NCI-H2171 treated with DMSO at 0.1 percent for 48 hours (cell line): ENCODE data around the gene THAP5.

Source experiments
- DNase-seq: peaks from one replicate; lab custom pipeline; 2025; lab: John Stamatoyannopoulos, UW

THAP5 gene

DNA sequence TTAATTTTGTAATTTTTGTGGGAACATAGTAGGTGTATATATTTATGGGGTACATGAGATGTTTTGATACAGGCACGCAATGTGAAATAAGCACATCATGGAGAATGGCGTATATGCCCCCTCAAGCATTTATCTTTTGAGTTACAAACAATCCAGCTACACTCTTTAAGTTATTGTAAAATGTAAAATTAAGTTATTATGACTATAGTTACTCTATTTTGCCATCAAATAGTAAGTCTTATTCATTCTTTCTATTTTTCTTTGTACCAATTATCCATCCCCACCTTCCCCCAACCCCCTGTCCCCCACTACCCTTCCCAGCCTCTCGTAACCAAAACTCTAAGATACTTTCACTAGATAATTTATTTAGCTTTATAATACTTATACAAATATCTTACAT is 35.8 kb downstream of the THAP5 start:
- DNase-seq: no peak

DNA sequence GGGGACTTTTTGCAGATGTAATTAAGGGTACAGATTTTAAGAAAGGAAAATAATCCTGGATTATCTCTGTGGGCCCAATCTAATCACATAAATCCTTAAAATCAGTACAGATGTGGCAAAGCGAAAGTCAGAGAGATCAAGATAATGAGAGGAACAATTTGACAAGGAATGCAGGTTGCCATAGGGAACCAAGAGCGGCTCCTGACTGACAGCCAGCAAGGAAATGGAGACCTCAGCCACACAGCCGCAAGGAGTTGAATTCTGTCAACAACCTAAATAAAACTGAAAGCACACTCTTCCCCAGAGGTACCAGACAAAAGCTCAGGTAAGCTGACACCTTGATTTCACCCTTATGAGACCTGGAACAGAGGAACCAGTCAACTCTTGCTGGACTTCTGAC is 40.2 kb downstream of the THAP5 start:
- no peak for DNase-seq

DNA sequence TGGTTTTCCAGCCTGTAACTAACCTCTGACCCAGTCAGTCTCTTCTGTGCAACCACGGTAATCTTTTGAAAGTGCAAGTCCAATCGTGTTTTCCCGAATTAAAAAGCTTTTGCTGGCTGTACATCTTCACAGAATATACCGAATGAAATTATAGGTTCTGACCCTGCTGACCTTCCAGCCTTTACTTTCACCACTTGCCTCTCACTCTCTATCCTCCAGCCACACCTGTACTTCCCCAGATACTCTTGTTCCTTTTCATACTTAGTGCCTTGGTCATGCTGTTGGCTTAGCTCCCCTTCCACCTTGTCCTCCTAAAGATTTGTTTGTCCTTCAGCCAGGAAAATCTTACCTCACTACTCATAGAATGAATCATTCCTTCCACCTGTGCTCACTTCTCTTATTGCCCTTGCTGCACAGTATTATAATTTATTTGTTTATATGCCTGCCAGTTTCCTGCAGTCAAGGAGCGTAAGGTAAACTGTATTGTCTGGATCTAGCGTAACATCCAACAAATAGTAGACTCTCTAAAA is 41.3 kb downstream of the THAP5 start:
- no peak for DNase-seq

DNA sequence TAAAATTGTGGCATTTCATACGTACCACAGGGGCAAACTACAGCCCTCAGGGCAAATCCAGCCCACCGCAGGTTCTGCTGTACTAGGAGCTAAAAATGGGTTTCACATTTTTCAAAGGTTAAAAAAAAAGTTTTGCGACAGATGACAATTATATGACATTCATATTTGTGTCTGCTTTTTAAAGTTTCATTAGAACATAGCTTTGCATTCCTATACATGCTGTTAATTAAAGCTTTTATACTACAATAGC is 42.8 kb downstream of the THAP5 start:
- no peak for DNase-seq

DNA sequence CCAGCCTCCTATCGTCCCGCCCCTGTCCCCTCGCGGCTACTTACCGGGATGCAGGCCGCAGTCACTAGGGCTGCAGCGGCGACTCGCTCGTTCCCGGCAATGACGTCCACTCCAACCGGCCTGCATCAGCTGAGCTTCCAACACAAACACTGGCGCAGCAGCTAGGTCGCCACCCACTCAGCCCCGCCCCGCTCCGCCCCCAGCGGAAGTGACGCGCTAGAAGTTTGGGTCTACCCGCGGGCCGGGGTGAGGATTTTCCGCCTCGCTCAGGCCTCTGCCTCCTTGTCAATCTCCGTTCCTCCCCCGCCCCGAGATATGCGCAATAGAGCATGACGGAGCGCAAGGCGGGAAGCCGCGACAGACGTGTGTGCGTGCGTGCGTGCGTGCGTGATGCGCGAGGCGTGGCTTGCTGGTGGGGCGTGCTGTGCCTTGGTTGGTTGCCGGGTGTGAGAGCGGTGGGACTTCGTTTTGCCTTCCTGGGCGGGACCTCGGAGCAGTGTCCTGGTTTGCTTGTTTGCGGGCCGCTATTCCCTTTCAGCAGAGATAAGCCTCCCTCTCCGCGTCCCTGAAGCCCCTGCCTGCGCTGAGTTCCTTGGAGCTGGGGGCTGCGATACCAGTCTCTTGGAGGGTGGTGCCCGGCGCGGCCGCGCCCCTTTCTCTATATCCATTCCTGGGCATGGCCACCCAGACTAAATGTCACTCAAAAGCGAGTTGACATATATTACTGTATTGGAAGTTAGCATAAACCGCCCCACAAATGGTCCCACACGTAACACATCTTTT is 43.3 kb downstream of the THAP5 start, which contains the start of gene PNPLA8:
Gene PNPLA8, minus strand, starts transcription at position 151 of the 783 bp plus-strand sequence. CDS start 10,644 bp downstream, outside the sequence.
- DNase-seq: peak; percentile 100

DNA sequence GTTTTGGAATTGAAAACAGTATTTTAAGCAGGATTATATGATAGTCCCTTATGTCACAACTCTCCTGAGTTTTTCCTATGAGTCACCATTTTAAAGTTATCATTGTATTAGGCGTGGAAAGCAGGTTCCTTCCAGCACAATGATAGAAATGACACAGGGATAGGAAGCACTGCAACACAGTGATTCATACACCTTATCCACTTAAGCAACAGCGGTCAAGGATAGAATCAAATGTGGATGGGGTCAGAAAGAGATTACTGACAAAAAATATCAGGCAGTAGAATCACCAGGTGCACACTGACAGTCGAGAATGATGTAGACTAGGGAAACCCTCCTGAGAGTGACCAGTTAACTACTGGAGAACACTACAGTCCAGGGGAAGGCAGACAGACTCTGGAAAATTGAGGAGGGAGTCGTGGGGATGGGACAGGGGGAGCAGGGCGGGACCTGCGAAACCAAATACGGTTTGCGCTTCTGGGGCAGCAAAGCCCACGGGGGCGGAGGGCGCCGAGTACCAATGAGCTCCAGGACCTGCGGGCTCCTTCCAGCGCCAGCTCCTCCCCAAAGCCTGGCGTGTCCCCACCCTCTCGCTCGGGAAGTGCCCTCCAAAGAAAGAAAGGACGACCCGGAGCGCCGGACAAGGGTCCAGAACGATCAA is 44.0 kb downstream of the THAP5 start:
- DNase-seq: peak; percentile 93

DNA sequence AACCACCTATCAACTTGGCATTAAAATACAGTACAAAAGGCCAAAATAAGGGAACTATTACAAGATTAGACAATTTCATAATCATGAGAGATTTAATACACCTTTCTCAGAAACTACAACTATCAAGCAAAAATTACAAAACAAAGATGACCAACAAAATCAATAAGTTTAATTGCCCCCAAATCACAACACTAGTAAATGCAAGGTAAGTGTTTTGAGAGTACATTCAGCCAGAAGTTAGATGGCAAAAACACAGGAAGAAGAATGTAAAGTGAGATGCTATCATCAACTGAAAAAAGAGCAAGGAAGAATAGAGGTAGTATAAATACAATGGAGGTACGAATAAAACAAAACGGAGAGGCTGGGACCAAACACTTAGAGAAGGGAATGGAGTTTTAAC is 46.7 kb downstream of the THAP5 start:
- no peak for DNase-seq

DNA sequence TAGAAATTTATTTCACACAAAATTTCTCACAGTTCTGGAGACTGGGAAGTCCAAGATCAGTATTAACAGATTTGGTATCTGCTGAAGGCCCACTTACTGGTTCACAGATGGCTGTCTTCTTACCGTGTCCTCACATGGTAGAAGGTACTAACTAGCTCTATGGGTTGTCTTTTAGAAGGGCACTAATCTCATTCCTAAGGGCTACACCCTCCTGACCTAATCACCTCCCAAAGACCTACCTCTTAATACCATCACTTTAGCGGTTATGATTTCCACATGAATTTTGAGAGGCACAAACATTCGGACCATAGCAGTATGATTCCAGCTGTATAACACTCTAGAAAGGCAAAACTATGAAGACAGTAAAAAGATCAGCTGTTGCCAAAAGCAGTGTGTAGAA is 51.6 kb downstream of the THAP5 start:
- DNase-seq: no peak

DNA sequence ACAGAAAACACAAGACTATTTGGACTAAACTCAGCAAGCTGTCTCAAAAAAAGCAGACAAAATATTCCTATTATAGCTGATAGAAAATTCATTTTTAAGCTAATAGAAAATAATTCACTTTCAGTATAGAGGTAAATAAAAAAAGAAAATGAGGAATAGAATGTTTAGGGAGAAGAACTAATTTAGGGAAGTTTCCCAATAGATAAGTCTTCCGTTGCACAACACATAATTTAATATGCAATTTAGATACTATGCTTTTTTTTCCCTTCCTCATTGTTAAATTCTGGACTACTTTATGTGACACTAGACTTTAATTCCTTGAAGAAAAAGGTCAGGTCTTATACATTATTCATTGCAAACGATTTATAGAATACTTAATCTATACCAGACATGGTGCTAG is 53.9 kb downstream of the THAP5 start:
- DNase-seq: no peak

DNA sequence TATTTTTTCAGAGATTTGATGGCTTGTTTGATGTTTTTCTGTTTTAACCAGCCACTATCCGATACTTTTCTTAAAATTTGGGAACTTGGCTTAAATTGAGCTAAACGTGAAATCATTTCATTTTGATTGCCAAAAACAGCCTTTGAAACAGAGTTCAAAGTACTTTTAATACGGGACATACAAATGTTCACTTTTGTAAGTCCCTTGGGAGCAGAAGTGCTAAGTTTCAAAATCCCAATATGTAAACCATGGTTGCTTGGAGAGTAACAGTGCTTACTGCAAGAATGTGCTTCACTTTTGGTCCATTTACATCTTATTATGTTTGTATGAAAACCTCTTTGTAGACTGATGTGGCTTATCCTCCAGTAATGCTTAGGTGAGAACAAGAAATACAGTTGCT is 54.5 kb downstream of the THAP5 start:
- no peak for DNase-seq
